ENCODE data around the gene AQP12A.
"Not testable (repeated sequence)": the region's sequence is repeated elsewhere in the genome, so short reads cannot be mapped to it uniquely, and the experiment has no call there.

Gene AQP12A

GRCh38 chr2:240690421-240691074, 1.1 kb upstream of the AQP12A start:
- H3K9ac ChIP-seq (ENCODE audit: low read depth, low read length); H3K36me3 ChIP-seq (ENCODE audit: control insufficient read depth, insufficient read depth, low read length); H3K27ac ChIP-seq (ENCODE audit: low read depth, low read length); H3K4me3 ChIP-seq (ENCODE audit: low read depth, low read length); H3K4me1 ChIP-seq (ENCODE audit: control insufficient read depth, insufficient read depth, low read length); H3K27me3 ChIP-seq (ENCODE audit: control insufficient read depth, insufficient read depth, low read length); H3K9me3 ChIP-seq (ENCODE audit: control insufficient read depth, insufficient read depth, low read length): not testable (repeated sequence)

DNA sequence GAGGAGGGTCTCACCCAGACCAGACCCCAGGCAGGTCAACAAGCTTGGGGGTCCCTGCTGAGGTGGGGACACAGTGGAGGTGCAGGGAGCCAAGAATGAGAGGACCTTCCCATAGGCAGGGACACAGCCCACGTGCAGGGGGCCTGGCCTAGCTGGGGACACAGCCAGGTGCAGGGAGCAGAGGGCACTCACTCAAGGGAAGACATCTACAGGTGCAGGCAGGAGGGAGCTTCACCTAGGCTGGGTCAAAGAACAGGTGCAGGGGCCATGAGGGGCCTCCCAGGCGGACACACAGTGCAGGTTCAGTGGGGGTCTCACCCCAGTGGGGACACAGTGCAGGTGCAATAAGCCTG, 615 bp upstream of the AQP12A start:
- H3K9me3 ChIP-seq (ENCODE audit: control insufficient read depth, insufficient read depth, low read length); H3K36me3 ChIP-seq (ENCODE audit: control insufficient read depth, insufficient read depth, low read length); H3K4me1 ChIP-seq (ENCODE audit: control insufficient read depth, insufficient read depth, low read length); H3K4me3 ChIP-seq (ENCODE audit: low read depth, low read length); H3K9ac ChIP-seq (ENCODE audit: low read depth, low read length); H3K27me3 ChIP-seq (ENCODE audit: control insufficient read depth, insufficient read depth, low read length); H3K27ac ChIP-seq (ENCODE audit: low read depth, low read length): not testable (repeated sequence)

DNA sequence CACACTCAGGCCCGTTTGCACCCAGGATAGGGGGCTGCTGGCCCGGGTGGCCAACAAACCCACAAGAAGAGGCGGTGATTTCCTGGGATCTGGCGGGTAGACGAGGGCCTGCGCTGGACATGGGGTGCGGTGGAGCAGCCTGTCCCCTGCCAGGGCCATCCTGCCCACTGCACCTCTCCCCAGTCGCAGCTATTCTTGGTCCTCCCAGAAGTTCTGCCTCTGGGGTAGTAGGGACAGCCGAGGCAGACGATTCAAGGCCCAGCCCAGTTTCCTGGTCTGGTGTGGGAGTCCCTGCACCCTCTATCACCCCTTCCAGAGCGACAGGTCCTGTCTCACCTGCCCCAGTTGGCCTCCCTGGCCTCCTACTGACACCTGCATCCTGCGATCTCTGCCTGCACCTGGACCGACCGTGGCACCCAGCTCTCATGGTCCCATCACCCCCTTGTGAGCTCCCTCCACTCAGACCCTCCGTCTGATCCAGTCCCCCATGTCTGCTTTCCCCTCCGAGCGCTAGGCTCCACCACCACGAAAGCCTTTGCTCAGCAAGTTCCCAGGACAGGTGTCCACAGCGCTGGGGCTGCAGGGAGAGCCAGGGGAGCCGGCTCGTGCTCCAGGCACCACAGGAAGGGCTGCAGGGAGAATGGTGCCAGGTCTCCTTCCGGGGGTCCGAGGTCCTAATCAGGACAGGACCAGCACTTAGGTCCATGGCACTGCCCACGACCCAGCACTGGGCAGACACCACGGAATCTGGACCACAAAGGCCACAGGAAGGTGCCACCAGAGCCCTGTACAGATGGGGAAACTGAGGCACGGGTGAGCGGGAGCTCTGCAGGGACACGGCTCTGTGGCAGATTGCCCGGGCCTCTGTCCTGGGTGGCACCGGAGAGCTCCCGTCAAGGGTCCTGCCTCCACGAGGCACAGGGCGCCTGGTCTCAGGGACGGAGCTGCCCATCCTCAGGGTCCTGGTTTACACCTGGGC, 1.2 kb downstream of the AQP12A start:
- H3K36me3 ChIP-seq (ENCODE audit: control insufficient read depth, insufficient read depth, low read length); H3K27ac ChIP-seq (ENCODE audit: low read depth, low read length); H3K9ac ChIP-seq (ENCODE audit: low read depth, low read length); H3K9me3 ChIP-seq (ENCODE audit: control insufficient read depth, insufficient read depth, low read length); H3K4me1 ChIP-seq (ENCODE audit: control insufficient read depth, insufficient read depth, low read length); H3K27me3 ChIP-seq (ENCODE audit: control insufficient read depth, insufficient read depth, low read length); H3K4me3 ChIP-seq (ENCODE audit: low read depth, low read length): not testable (repeated sequence)

DNA sequence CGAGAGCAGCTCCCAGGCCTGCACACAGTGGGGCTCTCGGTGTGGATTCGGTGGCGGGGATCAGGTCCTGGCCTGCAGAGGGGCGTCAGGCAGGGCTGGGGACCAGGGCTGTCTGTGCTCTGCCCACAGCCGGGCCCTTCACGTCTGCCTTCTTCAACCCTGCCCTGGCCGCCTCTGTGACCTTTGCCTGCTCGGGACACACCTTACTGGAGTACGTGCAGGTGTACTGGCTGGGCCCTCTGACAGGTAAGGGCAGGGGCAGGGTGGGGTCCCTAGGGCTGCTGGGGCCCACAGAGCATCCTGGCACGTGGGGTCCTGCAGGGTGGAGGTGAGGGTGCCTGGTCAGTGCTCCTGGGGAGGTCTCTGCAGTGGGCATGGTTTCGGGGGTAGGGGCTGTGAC, 2.6 kb downstream of the AQP12A start:
- not testable (repeated sequence) for H3K9me3 ChIP-seq (ENCODE audit: control insufficient read depth, insufficient read depth, low read length); H3K4me1 ChIP-seq (ENCODE audit: control insufficient read depth, insufficient read depth, low read length); H3K4me3 ChIP-seq (ENCODE audit: low read depth, low read length); H3K27ac ChIP-seq (ENCODE audit: low read depth, low read length); H3K36me3 ChIP-seq (ENCODE audit: control insufficient read depth, insufficient read depth, low read length); H3K27me3 ChIP-seq (ENCODE audit: control insufficient read depth, insufficient read depth, low read length); H3K9ac ChIP-seq (ENCODE audit: low read depth, low read length)

DNA sequence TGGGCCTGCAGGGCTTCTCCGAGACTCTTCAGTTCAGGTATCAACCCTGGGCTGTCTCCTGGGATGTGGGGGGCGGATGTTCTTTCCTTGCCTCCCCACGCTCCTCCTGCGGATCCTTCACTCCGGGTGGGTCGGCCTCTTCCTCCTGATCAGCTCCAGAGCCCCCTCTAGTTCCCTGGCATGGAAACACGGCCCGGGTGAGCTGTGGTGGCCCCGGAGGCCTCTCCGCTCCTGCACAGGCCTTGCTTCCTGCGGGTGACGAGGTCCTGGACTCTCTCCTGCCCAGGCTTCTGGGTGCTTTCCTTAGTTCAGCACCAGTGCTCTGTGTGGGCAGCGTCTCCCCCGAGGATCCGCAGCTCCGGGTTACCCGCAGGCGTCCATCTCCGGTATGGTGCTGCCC, 3.9 kb downstream of the AQP12A start:
- H3K4me1 ChIP-seq (ENCODE audit: control insufficient read depth, insufficient read depth, low read length); H3K27me3 ChIP-seq (ENCODE audit: control insufficient read depth, insufficient read depth, low read length); H3K9ac ChIP-seq (ENCODE audit: low read depth, low read length); H3K9me3 ChIP-seq (ENCODE audit: control insufficient read depth, insufficient read depth, low read length); H3K4me3 ChIP-seq (ENCODE audit: low read depth, low read length); H3K27ac ChIP-seq (ENCODE audit: low read depth, low read length); H3K36me3 ChIP-seq (ENCODE audit: control insufficient read depth, insufficient read depth, low read length): not testable (repeated sequence)

DNA sequence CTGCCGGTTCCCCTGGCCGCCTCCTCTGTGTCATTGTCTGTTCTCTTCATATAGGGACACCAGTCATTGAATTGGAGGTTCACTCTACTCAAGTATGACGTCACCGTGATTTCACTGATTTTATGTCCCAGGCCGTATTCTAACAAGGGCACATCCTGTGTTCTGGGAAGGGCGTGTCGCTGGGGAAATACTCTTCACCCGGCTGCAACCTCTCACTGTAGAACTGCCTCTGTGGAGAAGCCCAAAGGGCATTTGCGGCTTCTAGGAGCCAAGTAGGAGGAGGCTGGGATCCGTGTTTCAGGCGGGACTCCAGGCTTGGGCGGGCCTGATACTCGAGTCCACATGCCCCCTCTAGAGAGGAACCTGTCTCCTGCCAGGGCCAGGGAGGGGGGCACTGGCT, 4.8 kb downstream of the AQP12A start:
- H3K4me1 ChIP-seq (ENCODE audit: control insufficient read depth, insufficient read depth, low read length); H3K27me3 ChIP-seq (ENCODE audit: control insufficient read depth, insufficient read depth, low read length); H3K27ac ChIP-seq (ENCODE audit: low read depth, low read length); H3K36me3 ChIP-seq (ENCODE audit: control insufficient read depth, insufficient read depth, low read length); H3K9ac ChIP-seq (ENCODE audit: low read depth, low read length); H3K9me3 ChIP-seq (ENCODE audit: control insufficient read depth, insufficient read depth, low read length); H3K4me3 ChIP-seq (ENCODE audit: low read depth, low read length): not testable (repeated sequence)

DNA sequence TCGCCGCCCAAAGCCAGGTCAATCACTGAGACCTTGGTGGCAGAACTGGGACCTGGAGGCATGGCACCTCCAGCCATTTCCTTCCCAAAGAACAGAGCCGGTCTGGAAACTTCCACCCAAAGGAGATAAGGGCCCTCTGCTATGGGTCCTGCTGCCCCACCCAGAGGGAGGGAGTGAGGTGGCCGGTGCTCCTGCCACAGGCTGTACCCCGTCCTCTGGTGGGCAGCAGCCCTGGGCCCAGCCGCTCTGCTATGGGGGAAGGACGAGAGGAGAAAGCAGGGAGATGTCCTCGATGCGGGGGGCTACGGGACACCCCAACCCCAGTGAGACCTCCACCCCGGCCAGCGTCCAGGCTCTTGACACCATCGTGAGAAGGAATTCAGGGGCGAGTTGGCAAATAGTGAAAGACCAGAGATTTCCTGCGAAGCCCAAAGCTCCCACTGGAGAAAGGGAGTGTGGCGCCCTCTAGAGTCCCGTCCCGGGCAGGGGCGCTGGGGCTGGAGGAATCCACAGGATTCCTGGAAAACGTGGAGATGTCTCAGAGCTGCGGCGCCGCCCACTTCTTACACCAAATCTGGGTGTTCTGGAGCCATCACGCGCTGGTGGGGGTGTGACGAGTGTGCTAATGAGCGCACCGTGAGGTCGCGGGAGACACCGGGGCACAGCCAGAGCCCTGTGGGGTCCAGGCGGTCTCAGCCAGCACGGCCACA, 7.3 kb downstream of the AQP12A start:
- H3K4me1 ChIP-seq (ENCODE audit: control insufficient read depth, insufficient read depth, low read length); H3K9me3 ChIP-seq (ENCODE audit: control insufficient read depth, insufficient read depth, low read length); H3K27ac ChIP-seq (ENCODE audit: low read depth, low read length); H3K9ac ChIP-seq (ENCODE audit: low read depth, low read length); H3K27me3 ChIP-seq (ENCODE audit: control insufficient read depth, insufficient read depth, low read length); H3K4me3 ChIP-seq (ENCODE audit: low read depth, low read length); H3K36me3 ChIP-seq (ENCODE audit: control insufficient read depth, insufficient read depth, low read length): not testable (repeated sequence)

GRCh38 chr2:240699835-240700234, 8.2 kb downstream of the AQP12A start:
- H3K9me3 ChIP-seq (ENCODE audit: control insufficient read depth, insufficient read depth, low read length); H3K4me1 ChIP-seq (ENCODE audit: control insufficient read depth, insufficient read depth, low read length); H3K36me3 ChIP-seq (ENCODE audit: control insufficient read depth, insufficient read depth, low read length); H3K27me3 ChIP-seq (ENCODE audit: control insufficient read depth, insufficient read depth, low read length); H3K4me3 ChIP-seq (ENCODE audit: low read depth, low read length); H3K9ac ChIP-seq (ENCODE audit: low read depth, low read length); H3K27ac ChIP-seq (ENCODE audit: low read depth, low read length): not testable (repeated sequence)

DNA sequence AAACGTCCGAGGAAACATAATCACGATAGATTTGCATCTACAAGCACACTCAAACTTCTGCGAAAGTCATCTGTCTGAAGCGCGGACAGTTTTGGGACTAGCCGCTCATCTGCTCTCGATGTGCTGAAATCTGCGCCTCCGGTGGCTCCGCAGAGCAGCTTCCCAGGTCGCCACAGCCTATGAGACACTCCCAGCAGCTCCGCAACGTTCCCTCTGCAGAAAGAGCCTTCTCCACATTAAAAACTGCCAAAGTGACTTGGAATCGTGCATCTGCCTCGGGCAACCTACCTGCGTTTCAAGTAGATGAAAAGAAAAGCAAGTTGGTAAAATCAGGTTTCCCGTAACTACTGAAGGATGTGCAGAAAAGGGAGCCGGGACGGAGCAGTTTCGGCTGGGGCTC, 8.9 kb downstream of the AQP12A start:
- H3K9me3 ChIP-seq (ENCODE audit: control insufficient read depth, insufficient read depth, low read length); H3K4me3 ChIP-seq (ENCODE audit: low read depth, low read length); H3K36me3 ChIP-seq (ENCODE audit: control insufficient read depth, insufficient read depth, low read length); H3K9ac ChIP-seq (ENCODE audit: low read depth, low read length); H3K27me3 ChIP-seq (ENCODE audit: control insufficient read depth, insufficient read depth, low read length); H3K27ac ChIP-seq (ENCODE audit: low read depth, low read length); H3K4me1 ChIP-seq (ENCODE audit: control insufficient read depth, insufficient read depth, low read length): not testable (repeated sequence)

GRCh38 chr2:240701091-240701735, 9.5 kb downstream of the AQP12A start:
- no peaks in the 10 kb centered on the region for H3K9me3 ChIP-seq (ENCODE audit: control insufficient read depth, insufficient read depth, low read length)
- H3K4me1 ChIP-seq (ENCODE audit: control insufficient read depth, insufficient read depth, low read length): no peaks in the 10 kb centered on the region
- no peak overlapping the region for H3K9ac ChIP-seq (ENCODE audit: low read depth, low read length)
- no peaks in the 10 kb centered on the region for H3K27me3 ChIP-seq (ENCODE audit: control insufficient read depth, insufficient read depth, low read length)
- no peak overlapping the region for H3K27ac ChIP-seq (ENCODE audit: low read depth, low read length)
- H3K4me3 ChIP-seq (ENCODE audit: low read depth, low read length): no peak overlapping the region
- no peaks in the 10 kb centered on the region for H3K36me3 ChIP-seq (ENCODE audit: control insufficient read depth, insufficient read depth, low read length)
